Measurements from ENCODE around the gene ESRRA. TPM values are rescaled to one million over a fixed set of nuclear protein-coding genes. Genes with fewer than 3 reads are reported as not detected.

Gene ESRRA
- total and polyA plus RNA-seq, 10 of the 15 experiments (the other 5 are each of a cell fraction or from before 2014, with no cell fraction given) = 0.32 to 48.9 (median 12.6) TPM

DNA sequence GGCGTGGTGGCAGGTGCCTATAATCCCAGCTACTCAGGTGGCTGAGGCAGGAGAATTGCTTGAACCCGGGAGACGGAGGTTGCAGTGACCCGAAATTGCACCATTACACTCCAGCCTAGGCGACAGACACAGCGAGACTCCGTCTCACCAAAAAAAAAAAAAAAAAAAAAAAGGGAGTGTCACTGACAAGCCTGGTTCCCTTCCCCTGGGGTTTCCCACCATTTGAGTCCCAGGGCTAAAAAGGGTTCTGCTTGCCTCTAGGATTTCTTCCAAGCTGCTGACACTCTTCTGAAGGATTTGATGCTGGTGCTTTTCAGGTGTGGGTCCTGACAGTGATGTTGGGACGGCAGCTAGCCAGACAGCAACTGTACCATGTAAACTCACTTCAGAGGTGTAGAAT lies 33.4 kb downstream of the ESRRA start:
- no peak overlapping the region for H3K9ac ChIP-seq (ENCODE audit: control insufficient read depth, insufficient read depth, low read length)
- ChIA-PET RAD21 (ENCODE audit: unreplicated experiment) (interaction anchor here (0.6 to 4.7 kb wide), 3 partner anchors 21 to 794 kb away, joined by 3 to 57 read pairs (median 41); partner anchors contain the start of genes PRDX5 and TRMT112), SMC1A (ENCODE audit: uncharacterized antibody, unreplicated experiment) (interaction anchor here (1.7 to 2.5 kb wide), 2 partner anchors 17 to 21 kb away, joined by 9 to 12 read pairs; partner anchors contain the start of genes PRDX5 and TRMT112), CTCF (interaction anchor here (1.5 to 14.7 kb wide), 3 partner anchors 17 to 35 kb away, joined by 3 to 228 read pairs (median 100); partner anchors contain the start of genes PRDX5 and TRMT112), POLR2A (interaction anchor here (0.7 to 4.6 kb wide), 5 partner anchors 11 to 446 kb away, joined by 3 to 37 read pairs (median 7); partner anchors contain the start of genes PRDX5 and TRMT112)
- H3K4me1 ChIP-seq (ENCODE audit: control insufficient read depth, insufficient read depth, low read length) = peaks cover 33% of the 10 kb centered on the region
- no peaks in the 10 kb centered on the region for H3K9me3 ChIP-seq (replicated peaks; ENCODE audit: control insufficient read depth, insufficient read depth, low read length)
- FAIRE-seq (no peak), ATAC-seq (no peak), DNase-seq (ENCODE audit: low read depth, low spot score) (no peak)
- peak overlapping the region; percentile 77; the same call in 1 of the 2 replicates for H3K27ac ChIP-seq (ENCODE audit: control insufficient read depth, insufficient read depth)
- H3K79me2 ChIP-seq (ENCODE audit: control insufficient read depth, insufficient read depth, low read length) = peaks cover 24% of the 10 kb centered on the region
- peaks cover 5 to 7% of the 10 kb centered on the region in 2 experiments; a peak in 3 of 4 replicates for H3K36me3 ChIP-seq (ENCODE audit: control insufficient read depth in 2 of 2, insufficient read depth in 2 of 2, low read length in 1 of 2)
- H3K4me3 ChIP-seq = peak overlapping the region; percentile 90
- in situ Hi-C loops (cut with MboI) = no loop called here
- intact Hi-C loops (cut with micrococcal nuclease; ENCODE audit: unreplicated experiment) = no loop called here
- H3K4me2 ChIP-seq (ENCODE audit: control insufficient read depth, insufficient read depth) = peak overlapping the region; percentile 100
- no peaks in the 10 kb centered on the region for H3K27me3 ChIP-seq (replicated peaks in 1 of 2; ENCODE audit: control insufficient read depth in 2 of 2, insufficient read depth in 2 of 2, low read length in 1 of 2)
- no peaks in the 10 kb centered on the region; the same call in 1 of the 2 replicates for H4K20me1 ChIP-seq (ENCODE audit: control insufficient read depth, insufficient read depth)
- no peak overlapping the region for H2AFZ ChIP-seq (ENCODE audit: control insufficient read depth, low read depth, low read length)
- 92% methylated on average over 4 of the region's 8 CpGs for WGBS (ENCODE audit: insufficient coverage, insufficient replicate concordance, low lambda C conversion rate, missing lambda C conversion rate)
- BruUV-seq (replicated peaks) = no TSS peak
- no peak for TF ChIP-seq ZBTB4 (CRISPR knock-in tag; IDR thresholded peaks at IDR 0.05)
- TF ChIP-seq, protein P1, sequence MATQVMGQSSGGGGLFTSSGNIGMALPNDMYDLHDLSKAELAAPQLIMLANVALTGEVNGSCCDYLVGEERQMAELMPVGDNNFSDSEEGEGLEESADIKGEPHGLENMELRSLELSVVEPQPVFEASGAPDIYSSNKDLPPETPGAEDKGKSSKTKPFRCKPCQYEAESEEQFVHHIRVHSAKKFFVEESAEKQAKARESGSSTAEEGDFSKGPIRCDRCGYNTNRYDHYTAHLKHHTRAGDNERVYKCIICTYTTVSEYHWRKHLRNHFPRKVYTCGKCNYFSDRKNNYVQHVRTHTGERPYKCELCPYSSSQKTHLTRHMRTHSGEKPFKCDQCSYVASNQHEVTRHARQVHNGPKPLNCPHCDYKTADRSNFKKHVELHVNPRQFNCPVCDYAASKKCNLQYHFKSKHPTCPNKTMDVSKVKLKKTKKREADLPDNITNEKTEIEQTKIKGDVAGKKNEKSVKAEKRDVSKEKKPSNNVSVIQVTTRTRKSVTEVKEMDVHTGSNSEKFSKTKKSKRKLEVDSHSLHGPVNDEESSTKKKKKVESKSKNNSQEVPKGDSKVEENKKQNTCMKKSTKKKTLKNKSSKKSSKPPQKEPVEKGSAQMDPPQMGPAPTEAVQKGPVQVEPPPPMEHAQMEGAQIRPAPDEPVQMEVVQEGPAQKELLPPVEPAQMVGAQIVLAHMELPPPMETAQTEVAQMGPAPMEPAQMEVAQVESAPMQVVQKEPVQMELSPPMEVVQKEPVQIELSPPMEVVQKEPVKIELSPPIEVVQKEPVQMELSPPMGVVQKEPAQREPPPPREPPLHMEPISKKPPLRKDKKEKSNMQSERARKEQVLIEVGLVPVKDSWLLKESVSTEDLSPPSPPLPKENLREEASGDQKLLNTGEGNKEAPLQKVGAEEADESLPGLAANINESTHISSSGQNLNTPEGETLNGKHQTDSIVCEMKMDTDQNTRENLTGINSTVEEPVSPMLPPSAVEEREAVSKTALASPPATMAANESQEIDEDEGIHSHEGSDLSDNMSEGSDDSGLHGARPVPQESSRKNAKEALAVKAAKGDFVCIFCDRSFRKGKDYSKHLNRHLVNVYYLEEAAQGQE (IDR thresholded peaks at IDR 0.05; ENCODE audit: low read depth, low read length) = no peak
- TF ChIP-seq CBFB (IDR thresholded peaks at IDR 0.05; ENCODE audit: low read depth) = no peak
- TF ChIP-seq ZNF207 (IDR thresholded peaks at IDR 0.05; ENCODE audit: borderline replicate concordance) = no peak
- TF ChIP-seq SMAD5 (IDR thresholded peaks at IDR 0.05; ENCODE audit: low read depth) = no peak
- no peak for TF ChIP-seq CREB1 (IDR thresholded peaks at IDR 0.05; ENCODE audit: low read depth)
- TF ChIP-seq ZNF24 (IDR thresholded peaks at IDR 0.05) = no peak
- TF ChIP-seq KLF5 (IDR thresholded peaks at IDR 0.05; ENCODE audit: partially characterized antibody) = no peak
- TF ChIP-seq FOXM1 (IDR thresholded peaks at IDR 0.05; ENCODE audit: low read depth, low read length) = no peak
- TF ChIP-seq IRF3 (IDR thresholded peaks at IDR 0.05) = no peak
- TF ChIP-seq, protein P2, sequence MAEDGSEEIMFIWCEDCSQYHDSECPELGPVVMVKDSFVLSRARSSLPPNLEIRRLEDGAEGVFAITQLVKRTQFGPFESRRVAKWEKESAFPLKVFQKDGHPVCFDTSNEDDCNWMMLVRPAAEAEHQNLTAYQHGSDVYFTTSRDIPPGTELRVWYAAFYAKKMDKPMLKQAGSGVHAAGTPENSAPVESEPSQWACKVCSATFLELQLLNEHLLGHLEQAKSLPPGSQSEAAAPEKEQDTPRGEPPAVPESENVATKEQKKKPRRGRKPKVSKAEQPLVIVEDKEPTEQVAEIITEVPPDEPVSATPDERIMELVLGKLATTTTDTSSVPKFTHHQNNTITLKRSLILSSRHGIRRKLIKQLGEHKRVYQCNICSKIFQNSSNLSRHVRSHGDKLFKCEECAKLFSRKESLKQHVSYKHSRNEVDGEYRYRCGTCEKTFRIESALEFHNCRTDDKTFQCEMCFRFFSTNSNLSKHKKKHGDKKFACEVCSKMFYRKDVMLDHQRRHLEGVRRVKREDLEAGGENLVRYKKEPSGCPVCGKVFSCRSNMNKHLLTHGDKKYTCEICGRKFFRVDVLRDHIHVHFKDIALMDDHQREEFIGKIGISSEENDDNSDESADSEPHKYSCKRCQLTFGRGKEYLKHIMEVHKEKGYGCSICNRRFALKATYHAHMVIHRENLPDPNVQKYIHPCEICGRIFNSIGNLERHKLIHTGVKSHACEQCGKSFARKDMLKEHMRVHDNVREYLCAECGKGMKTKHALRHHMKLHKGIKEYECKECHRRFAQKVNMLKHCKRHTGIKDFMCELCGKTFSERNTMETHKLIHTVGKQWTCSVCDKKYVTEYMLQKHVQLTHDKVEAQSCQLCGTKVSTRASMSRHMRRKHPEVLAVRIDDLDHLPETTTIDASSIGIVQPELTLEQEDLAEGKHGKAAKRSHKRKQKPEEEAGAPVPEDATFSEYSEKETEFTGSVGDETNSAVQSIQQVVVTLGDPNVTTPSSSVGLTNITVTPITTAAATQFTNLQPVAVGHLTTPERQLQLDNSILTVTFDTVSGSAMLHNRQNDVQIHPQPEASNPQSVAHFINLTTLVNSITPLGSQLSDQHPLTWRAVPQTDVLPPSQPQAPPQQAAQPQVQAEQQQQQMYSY (CRISPR knock-in tag; IDR thresholded peaks at IDR 0.05) = no peak
- TF ChIP-seq KDM1A (IDR thresholded peaks at IDR 0.05; ENCODE audit: borderline replicate concordance) = no peak
